Breast epithelium (tissue), 3 donors: ENCODE measurements around the gene TRMT2A.

Experiments
- CTCF ChIP-seq, 3 donors: fragments of 450-650 bp; IDR thresholded peaks; one replicate each; pipeline ENCODE4 v1.5.1; 2016 to 2017; ENCODE audit warnings: antibody characterized with exemption in 3 of 3, mild to moderate bottlenecking in 3 of 3, moderate library complexity in 3 of 3
- POLR2A ChIP-seq: fragments of 450-650 bp; IDR thresholded peaks from one replicate; pipeline ENCODE4 v1.6.1; 2016; ENCODE audit warnings: antibody characterized with exemption, mild to moderate bottlenecking, moderate library complexity

GRCh38 chr22:20106849-20107237 is 10.2 kb downstream of the TRMT2A start:
- no peak for TF ChIP-seq CTCF (IDR thresholded peaks at IDR 0.05)
- no peak for TF ChIP-seq POLR2A
